HCT116 (cell line): ENCODE measurements around the gene DPP6.

ENCODE experiments used
- CBX3 ChIP-seq: IDR thresholded peaks from 2 replicates; pipeline ENCODE4 v1.6.1; 2012; ENCODE audit warnings: low read depth
- TF ChIP-seq, protein P1 (sequence below), 3 experiments: fragments of 200-600 bp in 1 of 3; sonication (generic) in 1 of 3; IDR thresholded peaks in 2 of 3; conservative IDR thresholded peaks in 1 of 3; 2 replicates each; pipeline ENCODE4 v1.5.1; 2012 to 2017; ENCODE audit warnings: low read depth in 2 of 3, low read length in 2 of 3, antibody characterized with exemption in 1 of 3, borderline replicate concordance in 1 of 3, control low read depth in 1 of 3, mild to moderate bottlenecking in 1 of 3, mixed read lengths in 1 of 3, mixed run types in 1 of 3, moderate library complexity in 1 of 3; ENCODE audit not compliant: insufficient read depth in 1 of 3

DNA sequence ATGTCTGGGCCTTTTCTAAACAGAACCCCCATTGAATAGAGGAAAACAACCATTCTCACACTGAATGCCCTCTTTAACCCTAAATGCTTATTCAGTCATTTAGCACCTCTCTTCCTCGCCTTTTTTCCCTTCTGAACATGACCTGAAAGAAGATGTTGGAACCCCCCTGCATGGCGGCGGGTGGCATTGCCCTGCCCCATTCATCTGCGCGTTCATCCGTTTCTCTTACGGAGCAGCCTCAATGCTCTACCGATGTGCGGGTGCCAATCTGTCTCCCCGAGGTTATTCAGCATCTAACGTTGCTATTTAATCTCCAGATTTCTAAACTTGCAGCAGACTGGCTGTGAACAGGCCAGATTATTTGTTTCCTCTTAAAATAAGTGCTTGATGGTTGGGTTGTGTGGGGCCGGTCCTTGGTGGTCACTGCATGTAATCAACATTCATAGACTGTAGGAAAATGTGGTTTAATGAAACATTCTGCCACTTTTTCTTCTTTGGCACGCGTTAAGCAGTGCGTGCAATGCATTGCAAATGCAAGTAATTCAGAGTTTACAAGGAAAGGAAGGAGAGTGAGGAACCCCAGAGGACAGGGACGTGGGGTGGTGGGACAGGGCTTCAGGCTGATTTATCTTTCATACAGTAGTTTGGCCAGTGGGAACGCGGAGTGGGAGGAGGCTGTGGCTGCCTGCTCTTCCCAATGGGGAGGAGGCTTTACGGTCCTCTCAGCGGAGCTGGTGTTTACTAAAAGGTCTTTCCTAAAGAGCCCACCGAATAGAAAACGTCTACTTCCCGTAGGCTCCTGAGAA lies 286.7 kb downstream of the DPP6 start:
- TF ChIP-seq CBX3 = no peak
- TF ChIP-seq, protein P1, sequence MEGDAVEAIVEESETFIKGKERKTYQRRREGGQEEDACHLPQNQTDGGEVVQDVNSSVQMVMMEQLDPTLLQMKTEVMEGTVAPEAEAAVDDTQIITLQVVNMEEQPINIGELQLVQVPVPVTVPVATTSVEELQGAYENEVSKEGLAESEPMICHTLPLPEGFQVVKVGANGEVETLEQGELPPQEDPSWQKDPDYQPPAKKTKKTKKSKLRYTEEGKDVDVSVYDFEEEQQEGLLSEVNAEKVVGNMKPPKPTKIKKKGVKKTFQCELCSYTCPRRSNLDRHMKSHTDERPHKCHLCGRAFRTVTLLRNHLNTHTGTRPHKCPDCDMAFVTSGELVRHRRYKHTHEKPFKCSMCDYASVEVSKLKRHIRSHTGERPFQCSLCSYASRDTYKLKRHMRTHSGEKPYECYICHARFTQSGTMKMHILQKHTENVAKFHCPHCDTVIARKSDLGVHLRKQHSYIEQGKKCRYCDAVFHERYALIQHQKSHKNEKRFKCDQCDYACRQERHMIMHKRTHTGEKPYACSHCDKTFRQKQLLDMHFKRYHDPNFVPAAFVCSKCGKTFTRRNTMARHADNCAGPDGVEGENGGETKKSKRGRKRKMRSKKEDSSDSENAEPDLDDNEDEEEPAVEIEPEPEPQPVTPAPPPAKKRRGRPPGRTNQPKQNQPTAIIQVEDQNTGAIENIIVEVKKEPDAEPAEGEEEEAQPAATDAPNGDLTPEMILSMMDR (IDR thresholded peaks at IDR 0.05 in 2 of 3, conservative IDR thresholded peaks at IDR 0.05 in 1 of 3; ENCODE audit: borderline replicate concordance in 1 of 3, insufficient read depth in 1 of 3, low read depth in 2 of 3, low read length in 2 of 3) = no peak
